SK-N-SH treated with all-trans-retinoic acid at 6 μM for 48 hours (cell line): ENCODE results near the gene RPL28.

Source experiments
- RARB ChIP-seq: fragments of 250-450 bp; sonication (Bioruptor Pico); IDR thresholded peaks from 2 replicates; pipeline ENCODE4 v1.8.0; 2021; ENCODE audit warnings: mild to moderate bottlenecking, moderate library complexity
- TOX ChIP-seq: fragments of 250-450 bp; sonication (Bioruptor Pico); IDR thresholded peaks from 2 replicates; pipeline ENCODE4 v1.8.0; 2021; ENCODE audit warnings: mild to moderate bottlenecking, moderate library complexity, borderline replicate concordance
- ZFP3 ChIP-seq: fragments of 250-450 bp; sonication (Bioruptor Pico); IDR thresholded peaks from 2 replicates; pipeline ENCODE4 v1.5.0; 2020; ENCODE audit warnings: mild to moderate bottlenecking, moderate library complexity

- no peak for TF ChIP-seq ZFP3 (CRISPR knock-in tag)
- TF ChIP-seq RARB (CRISPR knock-in tag) = no peak
- TF ChIP-seq TOX = no peak
These were observed 31.7 kb upstream of the RPL28 start for GRCh38 chr19:55353803-55354697.
